ENCODE data around the gene MT1X. TPM values are rescaled to one million over a fixed set of nuclear protein-coding genes. Genes with fewer than 3 reads are reported as not detected.
"Not testable (repeated sequence)": the region's sequence is repeated elsewhere in the genome, so short reads cannot be mapped to it uniquely, and the experiment has no call there.

MT1X gene
- total and polyA plus RNA-seq, 2 experiments from 2014 or later, result 113 to 126 TPM

- DNase-seq, result peak; percentile 64
- no peak within 1 kb of the TSS for H3K27ac ChIP-seq
- peaks cover 14% of the 10 kb centered on the region; the same call in 1 of the 2 replicates for H3K27me3 ChIP-seq (replicated peaks; ENCODE audit: insufficient read depth)
- in situ Hi-C loops (cut with MboI), result no loop called here
- H3K4me1 ChIP-seq (ENCODE audit: insufficient read depth), result no peaks in the 10 kb centered on the region
- TF ChIP-seq EZH2phosphoT487 (IDR thresholded peaks at IDR 0.05; ENCODE audit: insufficient read depth, low read depth) (no peak), EZH2 (IDR thresholded peaks at IDR 0.05; ENCODE audit: insufficient read depth, poor library complexity, severe bottlenecking) (no peak)
- H3K4me3 ChIP-seq, result peak within 1 kb of the TSS; percentile 52
- no peaks in the 10 kb centered on the region for H3K79me2 ChIP-seq (ENCODE audit: insufficient read depth)
- H2AFZ ChIP-seq, result peak within 1 kb of the TSS; percentile 61
- H4K20me1 ChIP-seq (ENCODE audit: insufficient read depth), result no peaks in the 10 kb centered on the region
- no peaks in the 10 kb centered on the region for H3K36me3 ChIP-seq (ENCODE audit: low read depth)
- H3F3A ChIP-seq (ENCODE audit: insufficient read depth), result no peaks in the 10 kb centered on the region
- no peaks in the 10 kb centered on the region for H3K9me2 ChIP-seq (ENCODE audit: insufficient read depth)
- 7 to 9% methylated on average over 24 to 40 of the region's 46 CpGs for WGBS, 2 experiments (ENCODE audit: low coverage in 1 of 2, low lambda C conversion rate in 2 of 2, missing lambda C conversion rate in 2 of 2)
- H3K9me3 ChIP-seq (ENCODE audit: low read depth), result no peaks in the 10 kb centered on the region
- peak within 1 kb of the TSS; percentile 59 for H3K4me2 ChIP-seq (ENCODE audit: unreplicated experiment)
- no peak within 1 kb of the TSS for H3K9ac ChIP-seq
These were observed 24.5 kb upstream of the MT1X start, which contains the start of gene MT1F for GRCh38 chr16:56657555-56658326. Gene MT1F, plus strand, starts transcription at chr16:56657959. Its CDS starts 100 bp downstream, at chr16:56658059.

GRCh38 chr16:56658327-56658875 lies 23.9 kb upstream of the MT1X start:
- 42 to 43% methylated on average over 10 of the region's 10 CpGs for WGBS, 2 experiments (ENCODE audit: low coverage in 1 of 2, low lambda C conversion rate in 2 of 2, missing lambda C conversion rate in 2 of 2)
- in situ Hi-C loops (cut with MboI), result no loop called here
- Histone ChIP-seq H3K79me2 (ENCODE audit: insufficient read depth) (no peaks in the 10 kb centered on the region), H3K27me3 (replicated peaks; ENCODE audit: insufficient read depth) (peaks cover 14% of the 10 kb centered on the region; the same call in 1 of the 2 replicates), H3K36me3 (ENCODE audit: low read depth) (no peaks in the 10 kb centered on the region), H2AFZ (peak overlapping the region; percentile 61), H3K4me1 (ENCODE audit: insufficient read depth) (no peaks in the 10 kb centered on the region), H3K9me3 (ENCODE audit: low read depth) (no peaks in the 10 kb centered on the region), H3K9ac (no peak overlapping the region), H3K9me2 (ENCODE audit: insufficient read depth) (no peaks in the 10 kb centered on the region), H3K4me3 (peak overlapping the region; percentile 52), H3F3A (ENCODE audit: insufficient read depth) (no peaks in the 10 kb centered on the region), H3K4me2 (ENCODE audit: unreplicated experiment) (peak overlapping the region; percentile 59), H3K27ac (no peak overlapping the region), H4K20me1 (ENCODE audit: insufficient read depth) (no peaks in the 10 kb centered on the region)
- no peak for DNase-seq
- TF ChIP-seq EZH2 (IDR thresholded peaks at IDR 0.05; ENCODE audit: insufficient read depth, poor library complexity, severe bottlenecking), result no peak
- no peak for TF ChIP-seq EZH2phosphoT487 (IDR thresholded peaks at IDR 0.05; ENCODE audit: insufficient read depth, low read depth)

GRCh38 chr16:56662357-56663354 lies 19.6 kb upstream of the MT1X start:
- in situ Hi-C loops (cut with MboI), result no loop called here
- Histone ChIP-seq H3K27me3 (replicated peaks; ENCODE audit: insufficient read depth) (peaks cover 20% of the 10 kb centered on the region), H3K9me2 (ENCODE audit: insufficient read depth) (no peaks in the 10 kb centered on the region), H2AFZ (no peak overlapping the region), H4K20me1 (ENCODE audit: insufficient read depth) (no peaks in the 10 kb centered on the region), H3K4me3 (no peak overlapping the region), H3K36me3 (ENCODE audit: low read depth) (no peaks in the 10 kb centered on the region), H3K27ac (no peak overlapping the region), H3K4me1 (ENCODE audit: insufficient read depth) (no peaks in the 10 kb centered on the region), H3K9me3 (ENCODE audit: low read depth) (no peaks in the 10 kb centered on the region), H3K79me2 (ENCODE audit: insufficient read depth) (no peaks in the 10 kb centered on the region), H3K9ac (no peak overlapping the region), H3F3A (ENCODE audit: insufficient read depth) (no peaks in the 10 kb centered on the region), H3K4me2 (ENCODE audit: unreplicated experiment) (no peak overlapping the region)
- WGBS, 2 experiments (ENCODE audit: low coverage in 1 of 2, low lambda C conversion rate in 2 of 2, missing lambda C conversion rate in 2 of 2), result 35 to 40% methylated on average over 29 to 48 of the region's 48 CpGs
- no peak for DNase-seq
- TF ChIP-seq EZH2 (IDR thresholded peaks at IDR 0.05; ENCODE audit: insufficient read depth, poor library complexity, severe bottlenecking), result no peak
- TF ChIP-seq EZH2phosphoT487 (IDR thresholded peaks at IDR 0.05; ENCODE audit: insufficient read depth, low read depth), result no peak

GRCh38 chr16:56664506-56664905 lies 17.8 kb upstream of the MT1X start:
- Histone ChIP-seq H2AFZ (no peak overlapping the region), H3K9me2 (ENCODE audit: insufficient read depth) (no peaks in the 10 kb centered on the region), H3F3A (ENCODE audit: insufficient read depth) (no peaks in the 10 kb centered on the region), H3K4me3 (no peak overlapping the region), H3K9ac (no peak overlapping the region), H3K27ac (no peak overlapping the region), H3K79me2 (ENCODE audit: insufficient read depth) (no peaks in the 10 kb centered on the region), H3K4me2 (ENCODE audit: unreplicated experiment) (no peak overlapping the region), H3K4me1 (ENCODE audit: insufficient read depth) (no peaks in the 10 kb centered on the region), H4K20me1 (ENCODE audit: insufficient read depth) (no peaks in the 10 kb centered on the region), H3K36me3 (ENCODE audit: low read depth) (no peaks in the 10 kb centered on the region), H3K27me3 (replicated peaks; ENCODE audit: insufficient read depth) (peaks cover 32% of the 10 kb centered on the region), H3K9me3 (ENCODE audit: low read depth) (no peaks in the 10 kb centered on the region)
- WGBS, 2 experiments (ENCODE audit: low coverage in 1 of 2, low lambda C conversion rate in 2 of 2, missing lambda C conversion rate in 2 of 2), result 86 to 89% methylated on average over 1 of the region's 1 CpG
- TF ChIP-seq EZH2phosphoT487 (IDR thresholded peaks at IDR 0.05; ENCODE audit: insufficient read depth, low read depth) (no peak), EZH2 (IDR thresholded peaks at IDR 0.05; ENCODE audit: insufficient read depth, poor library complexity, severe bottlenecking) (no peak)
- no peak for DNase-seq
- in situ Hi-C loops (cut with MboI), result no loop called here

GRCh38 chr16:56665286-56666261 lies 16.7 kb upstream of the MT1X start:
- in situ Hi-C loops (cut with MboI); H3K4me3 ChIP-seq; H3K27ac ChIP-seq; DNase-seq; H3K9me2 ChIP-seq (ENCODE audit: insufficient read depth); H2AFZ ChIP-seq; H3K79me2 ChIP-seq (ENCODE audit: insufficient read depth); H3K4me1 ChIP-seq (ENCODE audit: insufficient read depth); H3K9me3 ChIP-seq (ENCODE audit: low read depth); H3K36me3 ChIP-seq (ENCODE audit: low read depth); H3K9ac ChIP-seq; H4K20me1 ChIP-seq (ENCODE audit: insufficient read depth); H3F3A ChIP-seq (ENCODE audit: insufficient read depth); H3K4me2 ChIP-seq (ENCODE audit: unreplicated experiment): not testable (repeated sequence)
- WGBS, 2 experiments (ENCODE audit: low coverage in 1 of 2, low lambda C conversion rate in 2 of 2, missing lambda C conversion rate in 2 of 2), result 59 to 65% methylated on average over 8 of the region's 8 CpGs
- peaks cover 30% of the 10 kb centered on the region for H3K27me3 ChIP-seq (replicated peaks; ENCODE audit: insufficient read depth)

All from GM23248 (cell line).